GM23338 (cell line): ENCODE data around the gene UBE2C.

Experiments
- CREB1 ChIP-seq: fragments of 250-450 bp; sonication (Bioruptor Pico); IDR thresholded peaks from 2 replicates; pipeline ENCODE4 v1.5.0; 2020; ENCODE audit warnings: low read depth, mild to moderate bottlenecking, moderate library complexity
- EZH2 ChIP-seq: fragments of 200-600 bp; sonication (generic); IDR thresholded peaks from one replicate; pipeline ENCODE4 v1.8.0; 2017; ENCODE audit warnings: antibody characterized with exemption, mild to moderate bottlenecking, low read depth; ENCODE audit not compliant: unreplicated experiment
- EZH2phosphoT487 ChIP-seq: fragments of 200-600 bp; sonication (generic); IDR thresholded peaks from one replicate; pipeline ENCODE4 v1.8.1; 2018; ENCODE audit warnings: antibody characterized with exemption; ENCODE audit not compliant: unreplicated experiment
- JUNB ChIP-seq: IDR thresholded peaks from one replicate; pipeline ENCODE4 v1.6.1; 2016; ENCODE audit warnings: antibody characterized with exemption; ENCODE audit not compliant: unreplicated experiment
- POLR2AphosphoS5 ChIP-seq: IDR thresholded peaks from 2 replicates; pipeline ENCODE4 v1.6.1; 2016; ENCODE audit warnings: antibody characterized with exemption, low read depth
- STAT1 ChIP-seq: IDR thresholded peaks from one replicate; pipeline ENCODE4 v1.6.1; 2016; ENCODE audit warnings: antibody characterized with exemption; ENCODE audit not compliant: unreplicated experiment
- ZNF114 ChIP-seq: fragments of 250-450 bp; sonication (Bioruptor Pico); IDR thresholded peaks from 2 replicates; pipeline ENCODE4 v1.5.0; 2020; ENCODE audit warnings: mild to moderate bottlenecking, moderate library complexity
- TF ChIP-seq, protein P1 (sequence below), 2 experiments: fragments of 200-600 bp in 1 of 2; sonication (generic) in 1 of 2; conservative IDR thresholded peaks; 2 replicates each; pipeline versions ENCODE4 v1.5.1 to v1.6.1; 2016 to 2017; ENCODE audit warnings: antibody characterized with exemption in 2 of 2, low read depth in 2 of 2, mild to moderate bottlenecking in 2 of 2, moderate library complexity in 1 of 2
- TF ChIP-seq, protein P2 (sequence below): IDR thresholded peaks from one replicate; pipeline ENCODE4 v1.6.1; 2018; ENCODE audit warnings: antibody characterized with exemption; ENCODE audit not compliant: unreplicated experiment
- TF ChIP-seq, protein P3 (sequence below): IDR thresholded peaks from 2 replicates; pipeline ENCODE4 v1.6.1; 2016; ENCODE audit warnings: antibody characterized with exemption

DNA sequence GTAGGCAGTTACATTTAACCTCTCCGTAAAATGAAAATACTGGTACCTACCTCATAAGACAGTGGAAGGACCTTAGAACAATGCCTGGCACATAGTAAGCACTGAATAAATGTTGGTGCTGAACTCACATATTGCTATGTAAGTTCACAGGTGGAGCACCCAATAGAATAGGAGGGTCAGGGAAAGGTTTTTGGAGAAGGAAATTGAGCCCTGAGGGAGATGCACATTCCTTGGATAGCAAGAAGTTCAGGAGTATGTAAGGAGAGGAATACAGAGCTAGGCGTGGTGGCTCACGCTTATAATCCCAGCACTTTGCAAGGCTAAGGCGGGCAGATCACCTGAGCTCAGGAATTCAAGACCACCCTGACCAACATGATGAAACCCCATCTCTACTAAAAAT, 7.0 kb downstream of the UBE2C start:
- TF ChIP-seq POLR2AphosphoS5 (no peak), EZH2 (no peak), ZNF114 (CRISPR knock-in tag) (no peak), CREB1 (CRISPR knock-in tag) (no peak), JUNB (no peak), EZH2phosphoT487 (no peak), STAT1 (no peak)
- TF ChIP-seq, protein P1, sequence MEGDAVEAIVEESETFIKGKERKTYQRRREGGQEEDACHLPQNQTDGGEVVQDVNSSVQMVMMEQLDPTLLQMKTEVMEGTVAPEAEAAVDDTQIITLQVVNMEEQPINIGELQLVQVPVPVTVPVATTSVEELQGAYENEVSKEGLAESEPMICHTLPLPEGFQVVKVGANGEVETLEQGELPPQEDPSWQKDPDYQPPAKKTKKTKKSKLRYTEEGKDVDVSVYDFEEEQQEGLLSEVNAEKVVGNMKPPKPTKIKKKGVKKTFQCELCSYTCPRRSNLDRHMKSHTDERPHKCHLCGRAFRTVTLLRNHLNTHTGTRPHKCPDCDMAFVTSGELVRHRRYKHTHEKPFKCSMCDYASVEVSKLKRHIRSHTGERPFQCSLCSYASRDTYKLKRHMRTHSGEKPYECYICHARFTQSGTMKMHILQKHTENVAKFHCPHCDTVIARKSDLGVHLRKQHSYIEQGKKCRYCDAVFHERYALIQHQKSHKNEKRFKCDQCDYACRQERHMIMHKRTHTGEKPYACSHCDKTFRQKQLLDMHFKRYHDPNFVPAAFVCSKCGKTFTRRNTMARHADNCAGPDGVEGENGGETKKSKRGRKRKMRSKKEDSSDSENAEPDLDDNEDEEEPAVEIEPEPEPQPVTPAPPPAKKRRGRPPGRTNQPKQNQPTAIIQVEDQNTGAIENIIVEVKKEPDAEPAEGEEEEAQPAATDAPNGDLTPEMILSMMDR (conservative IDR thresholded peaks at IDR 0.05; ENCODE audit: low read depth in 2 of 2), result no peak
- TF ChIP-seq, protein P2, sequence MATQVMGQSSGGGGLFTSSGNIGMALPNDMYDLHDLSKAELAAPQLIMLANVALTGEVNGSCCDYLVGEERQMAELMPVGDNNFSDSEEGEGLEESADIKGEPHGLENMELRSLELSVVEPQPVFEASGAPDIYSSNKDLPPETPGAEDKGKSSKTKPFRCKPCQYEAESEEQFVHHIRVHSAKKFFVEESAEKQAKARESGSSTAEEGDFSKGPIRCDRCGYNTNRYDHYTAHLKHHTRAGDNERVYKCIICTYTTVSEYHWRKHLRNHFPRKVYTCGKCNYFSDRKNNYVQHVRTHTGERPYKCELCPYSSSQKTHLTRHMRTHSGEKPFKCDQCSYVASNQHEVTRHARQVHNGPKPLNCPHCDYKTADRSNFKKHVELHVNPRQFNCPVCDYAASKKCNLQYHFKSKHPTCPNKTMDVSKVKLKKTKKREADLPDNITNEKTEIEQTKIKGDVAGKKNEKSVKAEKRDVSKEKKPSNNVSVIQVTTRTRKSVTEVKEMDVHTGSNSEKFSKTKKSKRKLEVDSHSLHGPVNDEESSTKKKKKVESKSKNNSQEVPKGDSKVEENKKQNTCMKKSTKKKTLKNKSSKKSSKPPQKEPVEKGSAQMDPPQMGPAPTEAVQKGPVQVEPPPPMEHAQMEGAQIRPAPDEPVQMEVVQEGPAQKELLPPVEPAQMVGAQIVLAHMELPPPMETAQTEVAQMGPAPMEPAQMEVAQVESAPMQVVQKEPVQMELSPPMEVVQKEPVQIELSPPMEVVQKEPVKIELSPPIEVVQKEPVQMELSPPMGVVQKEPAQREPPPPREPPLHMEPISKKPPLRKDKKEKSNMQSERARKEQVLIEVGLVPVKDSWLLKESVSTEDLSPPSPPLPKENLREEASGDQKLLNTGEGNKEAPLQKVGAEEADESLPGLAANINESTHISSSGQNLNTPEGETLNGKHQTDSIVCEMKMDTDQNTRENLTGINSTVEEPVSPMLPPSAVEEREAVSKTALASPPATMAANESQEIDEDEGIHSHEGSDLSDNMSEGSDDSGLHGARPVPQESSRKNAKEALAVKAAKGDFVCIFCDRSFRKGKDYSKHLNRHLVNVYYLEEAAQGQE, result no peak
- TF ChIP-seq, protein P3, sequence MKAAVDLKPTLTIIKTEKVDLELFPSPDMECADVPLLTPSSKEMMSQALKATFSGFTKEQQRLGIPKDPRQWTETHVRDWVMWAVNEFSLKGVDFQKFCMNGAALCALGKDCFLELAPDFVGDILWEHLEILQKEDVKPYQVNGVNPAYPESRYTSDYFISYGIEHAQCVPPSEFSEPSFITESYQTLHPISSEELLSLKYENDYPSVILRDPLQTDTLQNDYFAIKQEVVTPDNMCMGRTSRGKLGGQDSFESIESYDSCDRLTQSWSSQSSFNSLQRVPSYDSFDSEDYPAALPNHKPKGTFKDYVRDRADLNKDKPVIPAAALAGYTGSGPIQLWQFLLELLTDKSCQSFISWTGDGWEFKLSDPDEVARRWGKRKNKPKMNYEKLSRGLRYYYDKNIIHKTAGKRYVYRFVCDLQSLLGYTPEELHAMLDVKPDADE, result no peak
